Measurements from ENCODE around the gene SLC25A53.

SLC25A53 gene, protein sequence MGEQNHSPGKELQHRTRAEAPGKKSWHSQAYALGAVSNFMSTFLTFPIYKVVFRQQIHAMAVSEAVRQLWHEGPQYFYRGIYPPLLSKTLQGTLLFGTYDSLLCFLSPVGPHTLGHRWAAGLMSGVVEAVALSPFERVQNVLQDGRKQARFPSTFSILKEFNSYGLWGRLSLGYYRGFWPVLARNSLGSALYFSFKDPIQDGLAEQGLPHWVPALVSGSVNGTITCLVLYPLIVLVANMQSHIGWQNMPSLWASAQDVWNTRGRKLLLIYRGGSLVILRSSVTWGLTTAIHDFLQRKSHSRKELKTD

DNA sequence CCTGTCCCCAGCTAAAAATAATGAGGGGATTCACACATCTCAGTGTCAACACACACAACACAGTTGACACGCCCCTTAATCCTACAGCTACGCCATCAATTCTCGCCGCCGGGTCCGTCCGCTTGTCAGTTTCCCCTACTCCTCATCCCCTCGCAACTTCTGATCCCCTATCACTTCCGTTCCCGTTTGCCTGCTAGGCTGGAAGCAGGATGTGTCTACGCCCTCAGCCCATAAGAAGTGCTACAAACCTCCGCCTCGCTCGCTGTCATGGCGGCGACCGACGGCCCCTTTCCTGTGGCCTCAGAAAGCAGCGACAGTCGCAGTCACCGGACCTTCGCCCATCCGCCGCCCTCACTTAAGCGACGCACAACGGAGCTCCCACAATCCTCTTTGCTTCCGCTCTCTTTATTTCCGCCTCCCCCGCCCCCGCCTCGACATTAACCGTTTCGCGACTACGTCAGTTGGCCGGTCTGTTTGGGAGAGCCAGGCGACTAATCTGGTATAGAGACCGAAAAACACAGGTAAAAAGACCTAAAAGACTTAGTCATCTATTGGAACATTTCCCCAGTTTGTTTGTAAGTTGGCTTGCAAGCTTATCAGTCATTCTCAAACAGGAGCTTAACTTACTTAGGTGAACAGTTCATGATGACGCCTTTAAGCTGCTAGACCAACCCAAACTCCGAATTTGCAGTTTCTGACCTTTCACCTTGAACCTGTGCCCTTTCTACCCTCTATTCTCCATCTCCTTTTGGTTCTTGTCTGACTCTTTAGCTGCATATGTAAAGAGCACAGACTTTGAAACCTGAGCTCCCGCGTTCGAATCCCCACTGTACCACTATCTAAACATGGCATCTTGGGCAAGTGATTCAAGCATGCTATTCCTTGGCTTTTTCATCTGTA, at the start of gene SLC25A53:
TSS of gene SLC25A53 (minus strand) at position 380 of the 900 bp plus-strand sequence. CDS start 51,752 bp downstream, outside the sequence.
- peak; percentile 78 for DNase-seq (ENCODE audit: low spot score)

DNA sequence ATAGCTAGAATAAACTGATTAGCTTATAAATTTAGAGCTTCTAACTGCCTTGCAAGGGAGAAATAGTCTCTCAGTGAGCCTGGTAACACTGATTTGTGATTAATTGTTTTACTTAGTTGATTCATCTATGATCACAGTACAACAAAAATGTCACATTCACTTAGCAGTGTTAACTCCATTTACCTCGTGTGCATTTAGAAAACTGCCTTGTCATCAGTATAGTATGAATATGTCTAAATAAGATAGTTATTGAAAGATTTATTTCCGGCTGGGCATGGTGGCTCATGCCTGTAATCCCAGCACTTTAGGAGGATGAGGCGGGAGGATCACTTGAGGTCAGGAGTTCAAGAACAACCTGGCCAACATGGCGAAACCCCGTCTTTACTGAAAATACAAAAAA, 48.7 kb upstream of the SLC25A53 start:
- DNase-seq (ENCODE audit: low spot score): no peak

DNA sequence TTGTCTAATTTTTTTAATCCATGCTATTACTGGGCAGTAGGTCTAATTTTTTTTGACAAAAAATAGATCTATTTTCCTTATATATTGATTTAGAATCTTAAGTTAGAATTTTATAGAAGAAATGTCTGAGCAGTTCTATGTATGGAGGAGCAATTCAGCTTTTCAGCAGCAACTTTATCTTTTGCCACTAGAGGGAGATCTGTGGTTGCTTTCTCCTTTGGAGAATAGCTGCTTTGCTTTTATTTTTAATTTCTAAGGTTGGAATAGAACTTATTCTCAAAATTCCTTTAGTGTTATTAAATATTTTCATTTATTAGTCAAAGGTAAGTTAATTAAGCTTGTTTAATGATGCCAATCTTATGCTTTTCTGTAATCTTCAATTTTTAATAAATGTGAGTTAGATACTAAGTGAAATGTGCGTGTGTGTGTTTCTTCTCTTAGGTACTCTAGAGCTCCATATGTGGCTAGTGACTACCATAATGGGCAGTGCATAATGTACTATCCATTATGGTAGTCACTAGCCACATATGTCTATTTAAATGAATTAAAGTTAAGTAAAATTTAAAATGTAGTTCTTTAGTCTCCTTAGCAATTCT, 38.8 kb upstream of the SLC25A53 start:
- DNase-seq (ENCODE audit: low spot score): peak; percentile 46

DNA sequence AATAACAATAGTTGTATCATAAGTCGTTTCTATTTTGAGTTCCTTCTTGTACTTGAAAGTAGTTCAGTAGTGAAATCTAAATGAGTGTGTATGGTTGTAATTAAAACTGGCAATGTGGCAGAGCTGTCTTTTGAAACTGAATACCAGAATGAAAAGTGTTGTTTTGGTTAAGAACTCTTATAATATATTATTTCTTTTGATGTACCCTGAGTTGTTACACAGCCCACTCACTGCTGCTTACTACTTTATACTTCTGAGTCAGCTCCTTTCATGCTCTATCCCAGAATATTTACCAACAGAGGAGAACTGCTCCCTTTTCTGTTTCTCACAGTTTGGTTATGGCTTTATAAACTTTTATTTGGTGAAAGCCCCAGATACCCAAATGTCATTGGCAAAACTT, 38.2 kb upstream of the SLC25A53 start:
- DNase-seq (ENCODE audit: low spot score): no peak

DNA sequence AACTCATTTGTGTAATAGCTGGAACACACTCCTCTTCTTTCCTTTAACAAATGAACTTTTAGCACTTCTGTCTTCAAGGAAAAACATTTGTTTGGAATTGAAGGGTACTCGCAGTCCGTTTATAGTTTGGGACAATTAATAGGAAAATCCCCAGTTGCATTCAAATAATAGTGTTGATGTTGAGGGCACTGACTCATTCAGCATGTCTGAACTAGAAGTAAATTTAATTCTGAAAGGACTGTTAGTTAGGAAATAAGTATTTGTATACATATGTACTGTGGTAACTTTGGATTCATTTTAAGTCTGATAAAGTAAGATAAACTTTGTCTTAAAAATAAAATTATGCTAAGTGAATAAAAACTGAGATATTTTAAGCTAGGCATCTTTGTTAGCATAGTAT, 36.7 kb upstream of the SLC25A53 start:
- no peak for DNase-seq (ENCODE audit: low spot score)

DNA sequence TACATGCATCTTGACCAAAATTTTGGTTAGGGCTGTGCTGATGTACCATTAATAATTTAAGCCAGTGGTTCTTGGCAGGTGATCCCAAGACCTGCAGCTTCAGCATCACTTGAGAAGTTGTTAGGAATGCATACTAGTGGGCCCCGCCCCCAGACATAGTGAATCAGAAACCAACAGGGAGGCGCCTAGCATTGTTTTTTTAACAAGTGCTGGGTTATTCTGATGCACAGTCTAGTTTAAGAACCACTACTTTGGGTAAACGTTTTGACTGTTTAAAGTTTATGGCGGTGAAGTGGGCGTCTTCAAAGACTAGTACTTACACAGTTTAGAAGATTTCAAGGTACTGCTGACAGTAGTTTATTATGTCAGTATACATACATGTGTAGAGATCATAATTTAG, 33.0 kb upstream of the SLC25A53 start:
- no peak for DNase-seq (ENCODE audit: low spot score)

DNA sequence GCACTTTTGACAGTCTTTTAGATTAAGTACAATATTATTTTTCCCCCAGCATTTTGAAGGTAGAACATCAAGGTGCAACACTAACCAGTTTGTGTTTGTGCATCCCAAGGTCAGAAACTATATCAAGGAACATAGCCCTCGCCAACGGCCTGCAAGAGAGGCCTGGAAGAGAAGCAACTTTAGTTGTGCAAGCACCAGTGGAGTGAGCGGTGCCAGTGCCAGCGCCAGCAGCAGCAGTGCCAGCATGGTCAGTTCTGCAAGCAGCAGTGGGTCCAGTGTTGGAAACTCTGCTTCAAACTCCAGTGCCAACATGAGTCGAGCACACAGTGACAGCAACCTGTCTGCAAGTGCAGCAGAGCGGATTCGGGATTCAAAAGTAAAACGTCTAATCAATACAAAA, 31.1 kb upstream of the SLC25A53 start:
- DNase-seq (ENCODE audit: low spot score): no peak

DNA sequence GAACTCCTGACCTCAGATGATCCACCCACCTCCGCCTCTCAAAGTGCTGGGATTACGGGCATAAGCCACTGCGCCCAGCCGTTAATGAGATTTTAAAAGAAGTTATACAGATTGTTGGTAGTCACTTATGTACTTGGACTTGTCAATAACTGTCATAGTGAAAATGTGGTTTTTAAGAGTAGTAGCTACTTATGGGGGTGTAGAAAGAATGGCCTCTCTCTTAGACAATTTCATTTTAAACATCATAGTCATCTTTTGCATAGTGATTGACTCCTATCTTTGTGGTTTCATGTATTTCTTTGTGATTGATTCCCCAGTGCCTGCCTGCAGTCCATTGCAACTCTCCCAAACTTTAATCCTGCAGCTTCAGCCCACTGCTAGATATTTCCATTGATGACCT, 26.9 kb upstream of the SLC25A53 start:
- no peak for DNase-seq (ENCODE audit: low spot score)

DNA sequence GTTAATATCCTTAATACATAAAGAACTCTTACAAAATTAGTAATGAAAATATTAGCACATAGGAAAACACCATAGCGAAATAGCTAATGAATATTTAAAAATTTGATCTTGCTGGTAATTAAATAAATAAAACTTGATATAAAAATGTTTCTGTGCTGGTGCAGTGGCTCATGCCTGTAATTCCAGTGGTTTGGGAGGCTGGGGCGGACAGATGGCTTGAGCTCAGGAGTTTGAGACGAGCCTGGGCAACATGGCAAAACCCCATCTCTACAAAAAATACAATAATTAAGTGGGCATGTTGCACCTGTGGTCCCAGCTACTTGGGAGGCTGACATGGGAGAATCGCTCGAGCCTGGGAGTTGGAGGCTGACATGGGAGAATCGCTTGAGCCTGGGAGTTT, 17.0 kb upstream of the SLC25A53 start:
- DNase-seq (ENCODE audit: low spot score): no peak

DNA sequence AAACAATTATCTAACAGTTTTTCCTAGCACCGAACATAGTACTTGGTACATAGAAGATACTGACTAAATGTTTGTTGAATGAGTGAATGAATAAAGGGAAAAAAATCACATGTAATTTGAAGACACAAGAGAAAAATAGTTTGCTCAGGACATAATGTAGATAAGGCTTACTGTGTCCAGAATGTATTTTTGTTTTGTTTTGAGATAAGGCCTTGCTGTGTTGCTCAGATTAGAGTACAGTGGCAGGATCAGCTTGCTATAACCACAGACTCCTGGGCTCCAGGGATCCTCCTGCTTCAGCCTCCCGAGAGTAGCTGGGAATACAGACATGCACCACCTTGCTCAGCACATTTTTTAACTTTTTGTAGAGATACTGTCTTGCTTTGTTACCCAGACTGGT, 16.0 kb upstream of the SLC25A53 start:
- DNase-seq (ENCODE audit: low spot score): no peak

DNA sequence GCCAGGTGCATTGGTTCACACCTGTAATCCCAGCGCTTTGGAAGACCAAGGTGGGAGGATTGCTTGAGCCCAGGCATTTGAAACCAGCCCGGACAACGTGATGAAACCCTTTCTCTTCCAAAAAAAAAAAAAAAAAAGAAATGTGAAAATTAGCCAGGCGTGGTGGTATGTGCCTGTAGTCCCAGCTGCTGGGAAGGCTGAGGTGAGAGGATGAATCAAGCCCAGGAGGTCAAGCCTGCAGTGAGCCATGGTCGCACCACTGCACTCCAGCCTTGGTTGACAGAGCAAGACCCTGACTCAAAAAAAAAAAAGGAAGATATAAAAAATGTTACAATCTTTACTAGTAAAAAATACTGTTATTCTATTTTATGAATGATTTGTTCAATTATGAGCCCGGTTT, 15.3 kb upstream of the SLC25A53 start:
- DNase-seq (ENCODE audit: low spot score): no peak

DNA sequence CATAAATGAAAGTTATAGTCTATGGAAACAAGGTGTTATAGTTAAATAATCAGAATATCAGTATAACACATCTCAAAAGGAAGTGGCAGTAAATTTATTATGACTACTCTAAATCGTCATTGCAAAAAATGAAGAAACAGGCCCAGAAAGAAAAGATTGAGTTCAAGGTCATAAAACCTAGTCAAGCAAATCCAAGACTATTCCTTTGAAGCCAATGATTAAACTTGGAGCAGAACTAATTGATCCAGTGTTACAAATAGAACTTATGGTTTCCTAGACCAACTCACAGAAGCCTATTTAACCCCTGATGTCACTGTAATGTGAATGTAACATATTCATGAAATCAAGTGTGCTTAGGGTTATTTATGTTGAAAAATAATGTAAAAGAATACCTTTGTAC, 11.3 kb upstream of the SLC25A53 start:
- no peak for DNase-seq (ENCODE audit: low spot score)

DNA sequence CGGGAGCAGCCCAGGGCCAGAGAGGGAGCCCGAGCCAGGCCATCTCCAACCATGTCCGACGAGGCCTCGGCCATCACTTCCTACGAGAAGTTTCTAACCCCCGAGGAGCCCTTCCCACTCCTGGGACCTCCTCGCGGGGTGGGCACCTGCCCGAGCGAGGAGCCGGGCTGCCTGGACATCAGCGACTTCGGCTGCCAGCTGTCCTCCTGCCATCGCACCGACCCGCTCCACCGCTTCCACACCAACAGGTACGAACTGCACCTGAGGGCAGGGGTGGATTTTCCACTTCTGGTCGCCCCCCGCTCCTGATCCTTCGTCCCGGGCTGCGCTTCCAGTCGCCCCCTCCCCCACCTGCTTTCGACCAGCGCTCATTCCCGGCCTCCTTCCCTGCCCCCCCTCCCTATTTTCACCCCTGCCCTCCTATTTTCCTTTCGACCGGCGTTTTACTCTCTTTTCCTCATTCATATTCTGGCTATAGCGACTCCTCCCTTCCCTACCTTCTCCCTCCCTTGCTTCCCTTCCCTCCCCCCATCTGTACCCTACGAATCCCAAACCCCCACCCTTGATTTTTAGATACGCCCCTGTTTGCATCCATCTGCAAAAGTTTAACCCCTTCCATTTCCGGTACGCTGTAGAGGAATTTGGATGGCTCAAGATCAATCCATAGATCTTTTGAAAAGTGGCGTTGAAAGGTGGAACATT, 10.1 kb upstream of the SLC25A53 start:
- no peak for DNase-seq (ENCODE audit: low spot score)

DNA sequence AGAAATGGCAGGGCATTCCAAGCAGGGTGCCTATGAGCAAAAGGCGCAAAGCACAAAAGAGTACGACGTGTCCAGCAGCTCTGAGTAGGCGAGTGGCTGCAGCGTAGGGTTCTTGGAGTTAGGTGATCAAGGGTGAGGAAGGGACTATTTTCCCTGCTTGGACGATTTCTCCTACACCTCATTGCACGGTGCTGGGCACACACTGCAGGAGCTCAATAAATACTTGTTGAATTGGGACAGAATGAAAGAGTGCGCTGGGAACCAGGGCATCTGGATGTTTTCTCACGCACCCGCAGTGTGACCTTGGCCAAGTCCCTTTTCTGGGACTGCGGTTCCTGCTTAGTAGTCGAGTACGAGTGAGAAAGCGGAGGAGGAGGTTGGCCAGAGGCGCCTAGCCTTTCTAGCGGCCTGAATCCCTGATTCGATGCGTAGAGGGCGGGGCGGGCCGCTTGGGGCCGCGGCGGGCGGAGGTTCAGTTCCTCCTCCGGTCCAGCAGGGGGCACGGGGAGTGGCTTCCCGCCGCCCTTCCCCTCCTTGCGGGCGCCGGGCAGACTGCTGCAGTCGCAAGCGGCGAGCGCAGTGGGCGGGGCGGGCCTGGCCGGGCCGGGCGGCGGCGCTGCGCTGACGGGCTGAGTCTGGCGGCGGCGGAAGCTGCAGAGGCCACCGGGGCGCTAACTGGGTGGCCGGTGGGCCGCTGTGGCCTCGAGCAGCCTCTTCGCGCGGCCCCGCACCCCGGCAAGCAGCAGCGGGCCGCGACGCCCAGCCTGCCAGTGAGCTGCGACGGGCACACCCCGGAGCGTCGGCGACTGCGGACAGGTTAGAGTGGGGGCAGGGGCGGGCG, 9.3 kb upstream of the SLC25A53 start, which contains the start of gene FAM199X:
TSS of gene FAM199X (plus strand) at position 560 of the 841 bp plus-strand sequence. CDS start 333 bp downstream, outside the sequence.
- DNase-seq (ENCODE audit: low spot score): peak; percentile 83

DNA sequence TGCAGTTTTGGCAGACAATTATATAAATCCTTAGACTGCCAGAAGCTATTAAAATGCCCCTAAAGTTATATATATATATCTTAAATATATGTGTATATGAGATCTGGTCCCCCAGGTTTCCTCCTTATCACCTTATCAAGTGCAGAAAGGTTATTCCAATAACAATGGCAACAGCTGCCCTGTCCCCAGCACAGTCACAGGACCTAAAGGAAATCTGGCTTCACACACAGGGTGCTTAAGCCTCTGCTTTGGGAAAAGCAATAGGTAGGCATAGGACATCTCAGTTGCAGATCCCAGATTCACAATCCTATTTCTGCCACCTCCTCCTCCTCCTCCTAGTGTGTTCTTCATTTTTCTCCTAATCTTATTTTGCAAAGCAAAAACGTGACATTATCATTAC, 5.8 kb downstream of the SLC25A53 start:
- no peak for DNase-seq (ENCODE audit: low spot score)

DNA sequence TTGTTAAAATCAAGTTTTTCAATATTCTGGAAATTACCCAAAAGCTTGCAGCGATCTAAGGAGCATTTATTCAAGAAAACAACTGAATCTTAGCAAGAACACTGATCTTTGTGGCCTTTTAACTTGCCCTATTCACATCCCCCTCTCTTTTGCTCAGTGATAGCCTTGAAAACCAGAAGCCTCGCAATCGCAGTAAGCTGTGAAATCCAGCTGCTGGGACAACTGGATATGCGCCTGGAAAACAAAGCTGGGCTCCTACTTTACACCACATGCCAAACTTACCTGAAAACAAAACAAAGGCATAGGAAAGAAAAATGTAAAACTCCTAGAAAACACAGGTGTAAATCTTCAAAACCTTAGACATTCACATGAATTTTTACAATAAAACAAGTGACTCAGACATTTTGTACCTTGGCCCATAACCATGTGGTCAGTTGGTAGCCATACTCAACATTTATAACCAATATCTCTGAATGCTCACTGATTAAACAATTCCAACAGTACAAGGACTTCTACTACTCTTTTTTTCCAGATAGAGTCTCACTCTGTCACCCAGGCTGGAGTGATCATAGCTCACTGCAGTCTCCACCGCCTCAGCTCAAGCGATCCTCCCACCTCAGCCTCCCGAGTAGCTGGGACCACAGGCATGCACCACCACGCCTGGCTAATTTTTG, 15.6 kb downstream of the SLC25A53 start:
- DNase-seq (ENCODE audit: low spot score): no peak

DNA sequence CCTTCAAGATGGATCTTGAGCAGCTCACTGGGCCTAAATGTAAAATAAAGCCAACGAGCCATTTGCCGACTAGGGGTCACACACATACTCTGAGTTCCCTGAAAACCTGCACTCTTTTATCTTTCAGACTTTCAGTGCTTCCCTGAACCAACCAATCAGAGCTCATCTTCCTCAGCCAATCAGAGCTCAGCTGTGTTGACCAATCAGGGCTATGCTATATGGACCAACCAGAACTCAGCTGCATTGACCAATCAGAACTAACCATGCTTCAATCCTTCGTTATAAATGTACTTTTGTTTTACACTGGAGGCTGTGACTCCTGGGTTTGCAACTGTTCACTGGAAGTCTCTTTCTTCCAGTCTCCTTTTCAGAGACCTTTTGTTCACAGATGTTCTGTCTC, 19.3 kb downstream of the SLC25A53 start:
- peak; percentile 22 for DNase-seq (ENCODE audit: low spot score)

DNA sequence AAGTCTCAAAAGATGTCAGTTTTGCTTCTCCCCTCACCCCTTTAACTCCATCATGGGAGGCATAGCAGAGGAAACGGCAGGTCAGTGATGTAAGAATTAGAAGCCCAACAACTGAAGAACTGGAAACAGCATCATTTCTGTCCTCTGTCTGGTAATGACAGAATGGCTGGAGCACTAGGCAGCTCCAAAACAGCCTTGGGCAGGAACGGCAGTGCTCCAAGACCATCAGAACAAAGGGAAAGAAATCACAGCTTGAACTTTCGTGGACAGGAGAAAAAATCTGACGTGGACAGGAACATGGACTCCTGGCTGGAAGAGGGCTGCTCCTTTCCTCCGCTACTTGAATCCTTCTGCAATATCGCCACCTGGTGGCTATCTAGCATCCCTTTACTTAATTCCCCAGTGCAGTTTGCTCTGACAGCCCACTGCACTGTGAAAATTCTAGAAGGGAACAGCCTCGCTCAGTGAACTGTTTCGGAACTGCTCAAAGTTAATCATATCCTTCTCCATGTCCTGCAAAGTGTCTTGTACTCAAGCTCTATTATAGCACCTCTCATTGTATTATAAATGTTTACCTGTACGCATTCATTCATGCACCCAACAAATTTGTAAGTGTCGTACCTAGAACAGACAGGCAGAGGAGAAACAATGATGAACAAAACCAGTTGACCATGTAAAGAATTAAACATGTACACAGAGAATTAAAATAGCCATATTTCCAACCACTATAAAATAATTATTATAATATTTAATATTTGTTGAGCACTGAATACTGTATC, 20.4 kb downstream of the SLC25A53 start:
- peak; percentile 70 for DNase-seq (ENCODE audit: low spot score)

DNA sequence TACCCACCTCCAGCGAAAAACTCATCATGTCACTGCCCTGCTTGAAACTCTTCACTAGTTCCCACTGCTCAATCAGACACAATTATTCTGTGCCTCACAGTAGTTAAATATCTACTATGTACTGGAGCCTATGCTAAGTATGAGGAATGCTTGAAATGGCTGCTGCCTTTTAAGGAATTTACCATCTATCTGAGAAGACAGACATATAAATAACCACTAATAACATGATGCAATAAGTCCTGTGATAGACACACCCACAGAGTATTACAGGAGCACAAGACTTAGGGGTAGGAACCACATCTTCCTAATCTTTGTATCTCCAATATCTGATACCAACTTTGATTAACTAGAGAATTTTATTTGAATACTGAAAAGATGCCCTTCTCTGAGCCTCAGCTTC, 21.1 kb downstream of the SLC25A53 start:
- DNase-seq (ENCODE audit: low spot score): no peak
